Endothelial cell of umbilical vein (primary cell): ENCODE measurements around the gene SEC24C. TPM values are rescaled to one million over a fixed set of nuclear protein-coding genes. Genes with fewer than 3 reads are reported as not detected.
A peak's percentile ranks its signal among the peaks of the same experiment; 100 is the strongest.

Experiments used
- BruUV-seq: library from RNA; stranded (reverse); fragments of 400-500 nt; replicated peaks from 2 replicates; lab custom pipeline; 2021; lab: Mats Ljungman, UMichigan
- CTCF ChIA-PET: fragments of 300-600, 350-600 bp; sonication (Branson Sonifier 250); formaldehyde crosslinking; loops from one replicate; lab custom pipeline; 2021; ENCODE audit warnings: antibody characterized with exemption, inconsistent platforms; lab: Charles Lee
- POLR2A ChIA-PET: fragments of 300-600, 350-600 bp; sonication (Branson Sonifier 250); formaldehyde crosslinking; loops from one replicate; lab custom pipeline; 2021; ENCODE audit warnings: antibody characterized with exemption, inconsistent platforms; lab: Charles Lee
- DNase-seq: peaks from one replicate; pipeline ENCODE4 v3.0.0-alpha.2; 2011; ENCODE audit warnings: low read depth, low spot score
- FAIRE-seq: peaks from 2 replicates; lab custom pipeline; 2011; peaks lifted over from hg19 to GRCh38; lab: Jason Lieb, UNC
- H2AFZ ChIP-seq: 2 replicates; pipeline ENCODE4 v1.6.0; 2012; ENCODE audit warnings: low read depth, low read length, control low read depth, inconsistent platforms
- H3K27ac ChIP-seq: 2 replicates; pipeline ENCODE4 v1.5.1; 2011; ENCODE audit warnings: low read depth, mild to moderate bottlenecking, control low read depth, low read length, moderate library complexity; ENCODE audit not compliant: insufficient read depth
- H3K27me3 ChIP-seq, 2 experiments: 2 replicates each; pipeline versions ENCODE4 v1.6.0 to v1.6.1; 2011; ENCODE audit warnings: low read length in 2 of 2, mixed read lengths in 1 of 2; ENCODE audit not compliant: control insufficient read depth in 2 of 2, insufficient read depth in 2 of 2
- H3K36me3 ChIP-seq, 2 experiments: 2 replicates in 1 of 2; 3 replicates in 1 of 2; pipeline ENCODE4 v1.5.1; 2011; ENCODE audit warnings: low read length in 2 of 2, mild to moderate bottlenecking in 1 of 2, moderate library complexity in 1 of 2; ENCODE audit not compliant: control insufficient read depth in 2 of 2, insufficient read depth in 2 of 2; ENCODE audit errors: extremely low read depth in 1 of 2
- H3K4me1 ChIP-seq: 3 replicates; pipeline ENCODE4 v1.5.1; 2011; ENCODE audit warnings: mild to moderate bottlenecking, low read length; ENCODE audit not compliant: control insufficient read depth, insufficient read depth; ENCODE audit errors: extremely low read depth
- H3K4me2 ChIP-seq: 2 replicates; pipeline ENCODE4 v1.6.1; 2011; ENCODE audit warnings: low read length, control low read depth, mixed read lengths; ENCODE audit not compliant: insufficient read depth
- H3K4me3 ChIP-seq, 3 experiments: fragments of 200-600 bp in 1 of 3; sonication (generic), shearing (Covaris generic) in 1 of 3; replicated peaks in 1 of 3; 2 replicates each; pipeline ENCODE4 v1.5.1; 2011 to 2016; ENCODE audit warnings: control low read depth in 3 of 3, low read length in 3 of 3, mild to moderate bottlenecking in 2 of 3, inconsistent platforms in 1 of 3, low read depth in 1 of 3, moderate library complexity in 1 of 3; ENCODE audit not compliant: insufficient read depth in 1 of 3
- H3K79me2 ChIP-seq: 2 replicates; pipeline ENCODE4 v1.6.0; 2012; ENCODE audit warnings: low read length, inconsistent platforms; ENCODE audit not compliant: control insufficient read depth, insufficient read depth
- H3K9ac ChIP-seq: replicated peaks from 2 replicates; pipeline ENCODE3; 2011; ENCODE audit warnings: low read length, control low read depth; ENCODE audit not compliant: insufficient read depth; ENCODE audit errors: extremely low read depth
- H3K9me1 ChIP-seq: replicated peaks from 3 replicates; pipeline ENCODE4 v1.6.0; 2011; ENCODE audit warnings: mild to moderate bottlenecking, low read length; ENCODE audit not compliant: control insufficient read depth, insufficient read depth; ENCODE audit errors: extremely low read depth
- H3K9me3 ChIP-seq: replicated peaks from 2 replicates; pipeline ENCODE4 v1.5.1; 2012; ENCODE audit warnings: low read length, inconsistent platforms; ENCODE audit not compliant: control insufficient read depth, insufficient read depth
- H4K20me1 ChIP-seq: replicated peaks from 2 replicates; pipeline ENCODE3; 2011; ENCODE audit warnings: mild to moderate bottlenecking, low read length; ENCODE audit not compliant: control insufficient read depth, insufficient read depth; ENCODE audit errors: extremely low read depth
- CTCF ChIP-seq, 2 donors: IDR thresholded peaks; 1 replicate in 1 of 2; 2 replicates in 1 of 2; pipeline ENCODE4 v1.5.1; 2011; ENCODE audit warnings: low read length in 2 of 2, mild to moderate bottlenecking in 2 of 2, moderate library complexity in 2 of 2, control low read depth in 1 of 2, inconsistent platforms in 1 of 2, low read depth in 1 of 2; ENCODE audit not compliant: insufficient read depth in 1 of 2; ENCODE audit errors: extremely low read depth in 1 of 2
- EZH2 ChIP-seq: IDR thresholded peaks from 2 replicates; pipeline ENCODE4 v1.6.1; 2012; ENCODE audit warnings: borderline replicate concordance, low read depth, mild to moderate bottlenecking, moderate library complexity, low read length, inconsistent platforms; ENCODE audit not compliant: severe bottlenecking
- FOS ChIP-seq: IDR thresholded peaks from 2 replicates; pipeline ENCODE4 v1.6.1; 2011; ENCODE audit warnings: mild to moderate bottlenecking, low read length, moderate library complexity, borderline replicate concordance; ENCODE audit not compliant: insufficient read depth
- GATA2 ChIP-seq: IDR thresholded peaks from 2 replicates; pipeline ENCODE4 v1.7.0; 2011; ENCODE audit warnings: low read depth, mild to moderate bottlenecking, moderate library complexity, mixed read lengths, low read length; ENCODE audit not compliant: insufficient read length, insufficient read depth
- JUN ChIP-seq: IDR thresholded peaks from 2 replicates; pipeline ENCODE4 v1.6.1; 2011; ENCODE audit warnings: borderline replicate concordance, low read depth; ENCODE audit not compliant: insufficient read length, insufficient read depth
- MAX ChIP-seq: IDR thresholded peaks from 2 replicates; pipeline ENCODE4 v1.6.1; 2011; ENCODE audit not compliant: insufficient read depth, insufficient read length
- MYC ChIP-seq: IDR thresholded peaks from one replicate; pipeline ENCODE4 v1.6.1; 2011; ENCODE audit warnings: mild to moderate bottlenecking, low read depth, low read length
- POLR2A ChIP-seq: IDR thresholded peaks from 2 replicates; pipeline ENCODE4 v1.6.1; 2012; ENCODE audit warnings: low read depth, mild to moderate bottlenecking, control low read depth, low read length
- POLR2AphosphoS5 ChIP-seq: IDR thresholded peaks from 2 replicates; pipeline ENCODE4 v1.6.1; 2012; ENCODE audit warnings: low read depth, mild to moderate bottlenecking, control low read depth, low read length, moderate library complexity; ENCODE audit not compliant: insufficient read depth
- dilution Hi-C: fragments of 300-500 bp; cut with MboI; formaldehyde crosslinking; loops from one replicate; pipeline ENCODE4 v1.15.0; 2019; ENCODE audit warnings: low sequenced_read_pairs; ENCODE audit not compliant: extremely low pct_ligation_motif_present
- intact Hi-C: fragments of 100-400 bp; cut with micrococcal nuclease; formaldehyde crosslinking; loops from one replicate; pipeline ENCODE4 v1.10.0; 2022
- polyA plus RNA-seq, 4 experiments: library from polyadenylated mRNA; depleted of rRNA in 3 of 4; stranded (reverse) in 3 of 4; unstranded in 1 of 4; fragments of >200 nt; gene quantifications; 2 replicates each; pipeline versions ENCODE4 v1.2.1 to v1.2.3, GENCODE V29; 2011 to 2012; ENCODE audit warnings: missing spikeins in 1 of 4
- total RNA-seq: library from RNA; stranded (reverse); gene quantifications from 2 replicates; pipeline ENCODE4 v1.2.3, GENCODE V29; 2021

SEC24C gene
- total and polyA plus RNA-seq, 2 donors (not counting 3 experiments of a cell fraction or from before 2014, with no cell fraction given): 95.5 to 108 TPM

GRCh38 chr10:73809061-73809818 is 65.1 kb downstream of the SEC24C start:
- no peaks in the 10 kb centered on the region for H3K79me2 ChIP-seq
- POLR2A ChIA-PET: interaction anchor here (0.7 kb wide), 1 partner anchor 266 kb away, joined by 6 read pairs; no protein-coding TSS in a partner anchor
- H3K4me3 ChIP-seq: no peak overlapping the region
- TF ChIP-seq MAX (no peak), EZH2 (no peak), CTCF (IDR thresholded peaks at IDR 0.05; ENCODE audit: extremely low read depth in 1 of 2, insufficient read depth in 1 of 2, low read depth in 1 of 2, low read length in 2 of 2) (no peak), MYC (no peak), JUN (no peak), POLR2AphosphoS5 (no peak), GATA2 (no peak), POLR2A (no peak), FOS (no peak)
- DNase-seq (no peak), FAIRE-seq (peak; percentile 33)
- dilution Hi-C loops: no loop called here
- intact Hi-C loops: no loop called here
- BruUV-seq: no TSS peak
- no peak overlapping the region for H2AFZ ChIP-seq
- peaks cover 4% of the 10 kb centered on the region for H3K4me1 ChIP-seq
- H3K9ac ChIP-seq: no peak overlapping the region
- CTCF ChIA-PET: interaction anchor here (1.3 to 2.9 kb wide), 5 partner anchors 10 to 71 kb away, joined by 3 to 16 read pairs (median 5); no protein-coding TSS in a partner anchor
- H3K9me3 ChIP-seq: no peaks in the 10 kb centered on the region
- no peaks in the 10 kb centered on the region for H3K9me1 ChIP-seq
- no peaks in the 10 kb centered on the region for H4K20me1 ChIP-seq
- H3K36me3 ChIP-seq: peaks cover 6 to 23% of the 10 kb centered on the region in 2 experiments
- no peak overlapping the region for H3K27ac ChIP-seq
- no peak overlapping the region for H3K4me2 ChIP-seq
- no peaks in the 10 kb centered on the region for H3K27me3 ChIP-seq
